Astrocyte (in vitro differentiated cells and primary cell): ENCODE measurements around the gene HAP1. TPM values are rescaled to one million over a fixed set of nuclear protein-coding genes. Genes with fewer than 3 reads are reported as not detected.
A peak's percentile ranks its signal among the peaks of the same experiment; 100 is the strongest.

Source experiments
- DNase-seq: peaks from one replicate; pipeline ENCODE4 v3.0.0-alpha.2; 2010; ENCODE audit warnings: low read depth
- FAIRE-seq: peaks from 2 replicates; lab custom pipeline; 2011; peaks lifted over from hg19 to GRCh38; lab: Jason Lieb, UNC
- H2AFZ ChIP-seq: 2 replicates; pipeline ENCODE4 v1.6.0; 2012; ENCODE audit warnings: low read depth, low read length, inconsistent platforms
- H3K27ac ChIP-seq: 2 replicates; pipeline ENCODE4 v1.5.1; 2011; ENCODE audit warnings: low read depth, low read length, inconsistent platforms
- H3K27me3 ChIP-seq: 2 replicates; pipeline ENCODE4 v1.6.0; 2011; ENCODE audit warnings: low read length, inconsistent platforms; ENCODE audit not compliant: insufficient read depth
- H3K36me3 ChIP-seq: 2 replicates; pipeline ENCODE4 v1.5.1; 2011; ENCODE audit warnings: low read length, inconsistent platforms; ENCODE audit not compliant: insufficient read depth
- H3K4me1 ChIP-seq: 2 replicates; pipeline ENCODE4 v1.5.1; 2011; ENCODE audit warnings: low read length, inconsistent platforms; ENCODE audit not compliant: insufficient read depth
- H3K4me2 ChIP-seq: 2 replicates; pipeline ENCODE4 v1.6.0; 2012; ENCODE audit warnings: low read length, inconsistent platforms
- H3K4me3 ChIP-seq: 2 replicates; pipeline ENCODE4 v1.5.1; 2011; ENCODE audit warnings: low read depth, mild to moderate bottlenecking, low read length, inconsistent platforms; ENCODE audit not compliant: insufficient read depth
- H3K79me2 ChIP-seq: 2 replicates; pipeline ENCODE4 v1.6.0; 2012; ENCODE audit warnings: mild to moderate bottlenecking, low read length, inconsistent platforms; ENCODE audit not compliant: insufficient read depth
- H3K9ac ChIP-seq: 2 replicates; pipeline ENCODE4 v1.6.0; 2012; ENCODE audit warnings: mild to moderate bottlenecking, low read length, inconsistent platforms
- H3K9me3 ChIP-seq: 2 replicates; pipeline ENCODE4 v1.5.1; 2012; ENCODE audit warnings: low read depth, mild to moderate bottlenecking, low read length, inconsistent platforms; ENCODE audit not compliant: insufficient read depth
- H4K20me1 ChIP-seq: 2 replicates; pipeline ENCODE4 v1.6.0; 2012; ENCODE audit warnings: low read length, inconsistent platforms; ENCODE audit not compliant: insufficient read depth
- H3K27ac Mint-ChIP-seq: one replicate; pipeline ENCODE4 v1.8.0; 2021; ENCODE audit warnings: mild to moderate bottlenecking, mixed read lengths; ENCODE audit not compliant: unreplicated experiment
- H3K27me3 Mint-ChIP-seq: one replicate; pipeline ENCODE4 v1.8.0; 2021; ENCODE audit warnings: low read depth, mixed read lengths; ENCODE audit not compliant: unreplicated experiment
- H3K36me3 Mint-ChIP-seq: one replicate; pipeline ENCODE4 v1.8.0; 2021; ENCODE audit warnings: low read depth, mixed read lengths; ENCODE audit not compliant: unreplicated experiment
- H3K4me1 Mint-ChIP-seq: one replicate; pipeline ENCODE4 v1.8.0; 2021; ENCODE audit warnings: low read depth, mixed read lengths; ENCODE audit not compliant: unreplicated experiment
- H3K4me3 Mint-ChIP-seq: one replicate; pipeline ENCODE4 v1.8.0; 2021; ENCODE audit warnings: mild to moderate bottlenecking, moderate library complexity, mixed read lengths; ENCODE audit not compliant: unreplicated experiment
- H3K9me3 Mint-ChIP-seq: one replicate; pipeline ENCODE4 v1.8.0; 2021; ENCODE audit warnings: mild to moderate bottlenecking, mixed read lengths; ENCODE audit not compliant: unreplicated experiment
- CTCF ChIP-seq: IDR thresholded peaks from 2 replicates; pipeline ENCODE4 v1.5.1; 2011; ENCODE audit warnings: low read depth, mild to moderate bottlenecking, inconsistent platforms, low read length, moderate library complexity; ENCODE audit not compliant: insufficient read depth
- EZH2 ChIP-seq: IDR thresholded peaks from 2 replicates; pipeline ENCODE4 v1.6.1; 2012; ENCODE audit warnings: mild to moderate bottlenecking, low read length, inconsistent platforms; ENCODE audit not compliant: insufficient read depth
- total RNA-seq: library from RNA; stranded (reverse); gene quantifications from 2 replicates; pipeline ENCODE4 v1.2.1, GENCODE V29; 2021

HAP1 gene
- total RNA-seq, 1 donor from 2014 or later: 0.52 TPM

GRCh38 chr17:41781404-41782110 is 47.1 kb upstream of the HAP1 start:
- H3K27me3 Mint-ChIP-seq: no peaks in the 10 kb centered on the region
- Histone ChIP-seq H3K4me2 (no peak overlapping the region), H3K27ac (no peak overlapping the region), H2AFZ (no peak overlapping the region), H3K4me3 (no peak overlapping the region), H3K9me3 (no peaks in the 10 kb centered on the region), H3K4me1 (peaks cover 39% of the 10 kb centered on the region), H3K9ac (no peak overlapping the region), H4K20me1 (peaks cover 52% of the 10 kb centered on the region), H3K36me3 (no peaks in the 10 kb centered on the region), H3K79me2 (peaks cover 41% of the 10 kb centered on the region), H3K27me3 (no peaks in the 10 kb centered on the region)
- no peak for DNase-seq
- peak overlapping the region; percentile 89 for H3K27ac Mint-ChIP-seq
- TF ChIP-seq EZH2 (no peak), CTCF (no peak)
- peaks cover 39% of the 10 kb centered on the region for H3K4me1 Mint-ChIP-seq
- no peaks in the 10 kb centered on the region for H3K9me3 Mint-ChIP-seq
- peaks cover 12% of the 10 kb centered on the region for H3K36me3 Mint-ChIP-seq
- FAIRE-seq: no peak
- H3K4me3 Mint-ChIP-seq: peak overlapping the region; percentile 68

- H3K4me1 Mint-ChIP-seq: peaks cover 52% of the 10 kb centered on the region
- H3K27me3 Mint-ChIP-seq: no peaks in the 10 kb centered on the region
- Histone ChIP-seq H3K9me3 (no peaks in the 10 kb centered on the region), H3K79me2 (peaks cover 43% of the 10 kb centered on the region), H3K4me2 (no peak overlapping the region), H2AFZ (no peak overlapping the region), H3K27me3 (no peaks in the 10 kb centered on the region), H3K4me1 (peaks cover 37% of the 10 kb centered on the region), H3K4me3 (no peak overlapping the region), H3K36me3 (no peaks in the 10 kb centered on the region), H3K9ac (no peak overlapping the region), H3K27ac (no peak overlapping the region), H4K20me1 (peaks cover 57% of the 10 kb centered on the region)
- TF ChIP-seq EZH2: no peak
- no peak for TF ChIP-seq CTCF
- no peaks in the 10 kb centered on the region for H3K9me3 Mint-ChIP-seq
- FAIRE-seq (no peak), DNase-seq (no peak)
- H3K27ac Mint-ChIP-seq: no peak overlapping the region
- H3K4me3 Mint-ChIP-seq: no peak overlapping the region
- peaks cover 18% of the 10 kb centered on the region for H3K36me3 Mint-ChIP-seq
Observed at GRCh38 chr17:41779954-41780353, 45.5 kb upstream of the HAP1 start.

- H4K20me1 ChIP-seq: peaks cover 40% of the 10 kb centered on the region
- H3K9ac ChIP-seq: peak overlapping the region; percentile 50
- H3K4me1 ChIP-seq: peaks cover 38% of the 10 kb centered on the region
- no peak overlapping the region for H3K4me3 ChIP-seq
- no peak overlapping the region for H3K27ac Mint-ChIP-seq
- FAIRE-seq (no peak), DNase-seq (peak; percentile 90)
- peak overlapping the region; percentile 79 for H3K4me2 ChIP-seq
- H2AFZ ChIP-seq: no peak overlapping the region
- H3K4me1 Mint-ChIP-seq: peaks cover 62% of the 10 kb centered on the region
- H3K27ac ChIP-seq: peak overlapping the region; percentile 81
- no peaks in the 10 kb centered on the region for H3K27me3 Mint-ChIP-seq
- H3K9me3 ChIP-seq: no peaks in the 10 kb centered on the region
- H3K4me3 Mint-ChIP-seq: peak overlapping the region; percentile 23
- no peak for TF ChIP-seq EZH2
- H3K27me3 ChIP-seq: no peaks in the 10 kb centered on the region
- no peaks in the 10 kb centered on the region for H3K36me3 ChIP-seq
- H3K36me3 Mint-ChIP-seq: peaks cover 18% of the 10 kb centered on the region
- H3K9me3 Mint-ChIP-seq: no peaks in the 10 kb centered on the region
- H3K79me2 ChIP-seq: peaks cover 35% of the 10 kb centered on the region
Observed at GRCh38 chr17:41777574-41778188, 43.2 kb upstream of the HAP1 start.
